Measurements from ENCODE around the gene ZNF473.

The ZNF473 gene

DNA sequence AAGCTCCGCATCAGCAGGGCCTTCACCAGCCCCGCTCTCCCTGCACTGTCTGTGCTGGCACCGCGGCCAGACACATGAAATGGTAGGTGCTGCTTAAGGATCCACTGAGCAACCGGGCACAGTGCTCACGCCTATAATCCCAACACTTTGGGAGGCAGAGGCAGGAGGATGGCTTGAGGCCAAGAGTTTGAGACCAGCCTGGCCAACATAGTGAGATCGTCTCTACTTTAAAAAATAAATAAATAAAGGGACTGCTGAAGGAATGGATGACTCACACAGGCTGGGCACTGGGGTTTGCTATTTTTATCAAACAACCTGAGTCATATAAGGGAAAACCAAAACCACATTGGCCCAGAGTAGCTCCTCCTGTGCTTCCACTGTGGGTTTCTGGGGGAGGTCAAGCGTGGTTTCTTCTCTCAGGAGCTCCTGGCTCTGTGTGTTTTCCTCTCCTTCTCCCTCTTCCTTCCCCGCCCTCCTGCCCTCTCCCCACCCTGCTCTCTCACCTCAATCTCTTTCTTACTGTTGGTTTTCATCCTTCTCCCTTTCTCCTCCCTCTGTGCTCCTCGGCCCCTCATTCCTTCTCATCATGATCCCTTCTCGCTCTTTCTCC lies 21.9 kb upstream of the ZNF473 start:
- no peak overlapping the region for H3K9ac ChIP-seq (ENCODE audit: low read depth, low read length)
- H3K27me3 ChIP-seq (ENCODE audit: insufficient read depth, low read length) = no peaks in the 10 kb centered on the region
- no peak overlapping the region for H3K4me3 ChIP-seq (ENCODE audit: low read length)
- H3K36me3 ChIP-seq (ENCODE audit: insufficient read depth, low read length) = peaks cover 49% of the 10 kb centered on the region
- no peaks in the 10 kb centered on the region for H3K9me3 ChIP-seq (ENCODE audit: insufficient read depth, low read depth, low read length)
- H3K27ac ChIP-seq (ENCODE audit: low read depth, low read length) = no peak overlapping the region
- H3K4me1 ChIP-seq (ENCODE audit: insufficient read depth, low read length) = no peaks in the 10 kb centered on the region
- 94% methylated on average over 10 of the region's 11 CpGs for WGBS

GRCh38 chr19:50005428-50005827 lies 20.4 kb upstream of the ZNF473 start:
- Histone ChIP-seq H3K4me1 (ENCODE audit: insufficient read depth, low read length) (no peaks in the 10 kb centered on the region), H3K9me3 (ENCODE audit: insufficient read depth, low read depth, low read length) (no peaks in the 10 kb centered on the region), H3K27me3 (ENCODE audit: insufficient read depth, low read length) (no peaks in the 10 kb centered on the region), H3K9ac (ENCODE audit: low read depth, low read length) (no peak overlapping the region), H3K4me3 (ENCODE audit: low read length) (no peak overlapping the region), H3K36me3 (ENCODE audit: insufficient read depth, low read length) (peaks cover 47% of the 10 kb centered on the region), H3K27ac (ENCODE audit: low read depth, low read length) (no peak overlapping the region)
- 96% methylated on average over 12 of the region's 12 CpGs for WGBS

GRCh38 chr19:50007170-50007569 lies 18.6 kb upstream of the ZNF473 start:
- no peak overlapping the region for H3K4me3 ChIP-seq (ENCODE audit: low read length)
- H3K27me3 ChIP-seq (ENCODE audit: insufficient read depth, low read length) = no peaks in the 10 kb centered on the region
- 95% methylated on average over 10 of the region's 10 CpGs for WGBS
- H3K9ac ChIP-seq (ENCODE audit: low read depth, low read length) = no peak overlapping the region
- no peak overlapping the region for H3K27ac ChIP-seq (ENCODE audit: low read depth, low read length)
- no peaks in the 10 kb centered on the region for H3K9me3 ChIP-seq (ENCODE audit: insufficient read depth, low read depth, low read length)
- H3K36me3 ChIP-seq (ENCODE audit: insufficient read depth, low read length) = peaks cover 44% of the 10 kb centered on the region
- no peaks in the 10 kb centered on the region for H3K4me1 ChIP-seq (ENCODE audit: insufficient read depth, low read length)

DNA sequence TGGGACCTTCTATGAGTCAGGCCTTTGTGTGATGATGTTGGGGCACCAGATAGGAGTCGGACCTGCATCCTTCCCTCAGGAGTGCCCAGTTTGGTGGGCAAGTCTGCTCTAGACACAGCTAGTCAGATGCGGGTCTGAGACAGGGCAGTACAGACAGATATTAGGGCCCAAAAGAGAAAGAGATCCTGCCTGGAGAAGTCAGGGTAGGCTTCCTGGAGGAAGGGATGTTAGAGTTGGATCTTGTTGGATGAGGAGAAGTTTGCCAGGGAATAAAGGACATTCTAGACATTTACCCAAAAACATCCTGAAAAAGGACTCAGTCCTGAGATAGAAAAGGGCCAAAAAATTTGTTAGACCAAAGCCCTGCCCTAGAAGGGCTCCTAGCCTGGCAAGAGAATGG lies 17.9 kb upstream of the ZNF473 start:
- Histone ChIP-seq H3K27ac (ENCODE audit: low read depth, low read length) (no peak overlapping the region), H3K4me1 (ENCODE audit: insufficient read depth, low read length) (no peaks in the 10 kb centered on the region), H3K27me3 (ENCODE audit: insufficient read depth, low read length) (no peaks in the 10 kb centered on the region), H3K9ac (ENCODE audit: low read depth, low read length) (no peak overlapping the region), H3K9me3 (ENCODE audit: insufficient read depth, low read depth, low read length) (no peaks in the 10 kb centered on the region), H3K36me3 (ENCODE audit: insufficient read depth, low read length) (peaks cover 39% of the 10 kb centered on the region), H3K4me3 (ENCODE audit: low read length) (no peak overlapping the region)
- 97% methylated on average over 2 of the region's 2 CpGs for WGBS

- 64% methylated on average over 10 of the region's 10 CpGs for WGBS
These were observed 17.3 kb upstream of the ZNF473 start for GRCh38 chr19:50008532-50008931.

GRCh38 chr19:50016225-50016807 lies 9.5 kb upstream of the ZNF473 start:
- no peak overlapping the region for H3K4me3 ChIP-seq (ENCODE audit: low read length)
- WGBS = 100% methylated on average over 1 of the region's 1 CpG
- H3K4me1 ChIP-seq (ENCODE audit: insufficient read depth, low read length) = no peaks in the 10 kb centered on the region

More at GRCh38 chr19:50008532-50008931, 17.3 kb upstream of the ZNF473 start:
- no peak overlapping the region for H3K9ac ChIP-seq (ENCODE audit: low read depth, low read length)
- no peaks in the 10 kb centered on the region for H3K4me1 ChIP-seq (ENCODE audit: insufficient read depth, low read length)
- no peak overlapping the region for H3K27ac ChIP-seq (ENCODE audit: low read depth, low read length)
- no peaks in the 10 kb centered on the region for H3K27me3 ChIP-seq (ENCODE audit: insufficient read depth, low read length)
- H3K4me3 ChIP-seq (ENCODE audit: low read length) = no peak overlapping the region
- peaks cover 39% of the 10 kb centered on the region for H3K36me3 ChIP-seq (ENCODE audit: insufficient read depth, low read length)
- H3K9me3 ChIP-seq (ENCODE audit: insufficient read depth, low read depth, low read length) = no peaks in the 10 kb centered on the region

GRCh38 chr19:50020481-50020880 lies 5.3 kb upstream of the ZNF473 start:
- Histone ChIP-seq H3K27me3 (ENCODE audit: insufficient read depth, low read length) (no peaks in the 10 kb centered on the region), H3K9ac (ENCODE audit: low read depth, low read length) (no peak overlapping the region), H3K4me1 (ENCODE audit: insufficient read depth, low read length) (peaks cover 3% of the 10 kb centered on the region; the same call in 1 of the 2 replicates), H3K27ac (ENCODE audit: low read depth, low read length) (no peak overlapping the region), H3K36me3 (ENCODE audit: insufficient read depth, low read length) (peaks cover 25% of the 10 kb centered on the region), H3K9me3 (ENCODE audit: insufficient read depth, low read depth, low read length) (no peaks in the 10 kb centered on the region), H3K4me3 (ENCODE audit: low read length) (no peak overlapping the region)
- 93% methylated on average over 6 of the region's 6 CpGs for WGBS

More at GRCh38 chr19:50016225-50016807, 9.5 kb upstream of the ZNF473 start:
- H3K36me3 ChIP-seq (ENCODE audit: insufficient read depth, low read length) = peaks cover 42% of the 10 kb centered on the region
- no peaks in the 10 kb centered on the region for H3K27me3 ChIP-seq (ENCODE audit: insufficient read depth, low read length)
- H3K27ac ChIP-seq (ENCODE audit: low read depth, low read length) = no peak overlapping the region
- H3K9me3 ChIP-seq (ENCODE audit: insufficient read depth, low read depth, low read length) = no peaks in the 10 kb centered on the region
- H3K9ac ChIP-seq (ENCODE audit: low read depth, low read length) = no peak overlapping the region

DNA sequence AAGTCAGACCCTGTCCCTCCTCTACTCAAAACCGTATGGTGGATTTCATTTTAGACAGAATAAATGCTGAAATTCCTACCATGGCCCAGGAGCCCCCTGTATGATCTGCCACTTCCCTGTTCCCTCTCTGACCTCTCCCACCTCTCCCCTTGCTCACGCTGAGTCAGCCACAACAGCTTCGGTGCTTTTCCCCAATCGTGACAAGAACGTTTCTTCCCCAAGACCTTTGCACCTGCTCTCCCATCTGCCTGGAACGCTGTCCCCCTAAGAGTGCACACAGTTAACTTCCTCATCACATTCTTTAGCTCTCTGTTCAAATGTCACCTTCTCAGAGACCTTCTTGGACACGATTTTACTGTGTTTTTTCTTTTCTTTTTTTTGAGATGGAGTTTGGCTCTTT lies 3.0 kb upstream of the ZNF473 start:
- H3K4me1 ChIP-seq (ENCODE audit: insufficient read depth, low read length) = peaks cover 3% of the 10 kb centered on the region; the same call in 1 of the 2 replicates
- no peak overlapping the region for H3K4me3 ChIP-seq (ENCODE audit: low read length)
- no peaks in the 10 kb centered on the region for H3K27me3 ChIP-seq (ENCODE audit: insufficient read depth, low read length)
- no peaks in the 10 kb centered on the region for H3K9me3 ChIP-seq (ENCODE audit: insufficient read depth, low read depth, low read length)
- no peak overlapping the region for H3K27ac ChIP-seq (ENCODE audit: low read depth, low read length)
- 91% methylated on average over 7 of the region's 7 CpGs for WGBS
- H3K36me3 ChIP-seq (ENCODE audit: insufficient read depth, low read length) = peaks cover 11% of the 10 kb centered on the region
- no peak overlapping the region for H3K9ac ChIP-seq (ENCODE audit: low read depth, low read length)

DNA sequence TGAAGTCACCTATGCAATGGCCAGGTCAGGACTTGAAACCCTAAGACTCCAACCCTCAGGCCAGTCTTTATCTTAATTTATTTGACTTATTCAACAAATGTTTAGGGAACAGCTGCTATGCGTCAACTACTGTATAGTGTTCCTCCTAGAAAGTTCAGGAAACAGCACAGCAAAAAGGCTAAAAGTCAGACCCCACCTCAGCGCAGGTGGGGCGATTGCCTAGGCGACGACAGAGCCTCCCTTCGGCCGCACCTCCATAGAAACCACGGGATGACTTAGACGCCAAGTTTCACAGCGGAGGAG lies 1.1 kb upstream of the ZNF473 start:
- Histone ChIP-seq H3K4me3 (ENCODE audit: low read length) (peak overlapping the region; percentile 75), H3K9ac (ENCODE audit: low read depth, low read length) (peak overlapping the region; percentile 72), H3K27ac (ENCODE audit: low read depth, low read length) (peak overlapping the region; percentile 76; the same call in 1 of the 2 replicates), H3K36me3 (ENCODE audit: insufficient read depth, low read length) (no peaks in the 10 kb centered on the region), H3K4me1 (ENCODE audit: insufficient read depth, low read length) (peaks cover 3% of the 10 kb centered on the region; the same call in 1 of the 2 replicates), H3K9me3 (ENCODE audit: insufficient read depth, low read depth, low read length) (no peaks in the 10 kb centered on the region), H3K27me3 (ENCODE audit: insufficient read depth, low read length) (no peaks in the 10 kb centered on the region)
- 3% methylated on average over 10 of the region's 10 CpGs for WGBS

GRCh38 chr19:50025022-50025793 lies 597 bp upstream of the ZNF473 start, which contains the start of gene VRK3:
Gene VRK3 (minus strand): TSS chr19:50025372. CDS start chr19:50016162, 9,210 bp downstream.
- Histone ChIP-seq H3K36me3 (ENCODE audit: insufficient read depth, low read length) (no peaks in the 10 kb centered on the region), H3K27me3 (ENCODE audit: insufficient read depth, low read length) (no peaks in the 10 kb centered on the region), H3K4me3 (ENCODE audit: low read length) (peak within 1 kb of the TSS; percentile 75), H3K4me1 (ENCODE audit: insufficient read depth, low read length) (peaks cover 3% of the 10 kb centered on the region; the same call in 1 of the 2 replicates), H3K9me3 (ENCODE audit: insufficient read depth, low read depth, low read length) (no peaks in the 10 kb centered on the region), H3K9ac (ENCODE audit: low read depth, low read length) (peak within 1 kb of the TSS; percentile 72), H3K27ac (ENCODE audit: low read depth, low read length) (peak within 1 kb of the TSS; percentile 76)
- under 1% methylated on average over 59 of the region's 59 CpGs for WGBS

DNA sequence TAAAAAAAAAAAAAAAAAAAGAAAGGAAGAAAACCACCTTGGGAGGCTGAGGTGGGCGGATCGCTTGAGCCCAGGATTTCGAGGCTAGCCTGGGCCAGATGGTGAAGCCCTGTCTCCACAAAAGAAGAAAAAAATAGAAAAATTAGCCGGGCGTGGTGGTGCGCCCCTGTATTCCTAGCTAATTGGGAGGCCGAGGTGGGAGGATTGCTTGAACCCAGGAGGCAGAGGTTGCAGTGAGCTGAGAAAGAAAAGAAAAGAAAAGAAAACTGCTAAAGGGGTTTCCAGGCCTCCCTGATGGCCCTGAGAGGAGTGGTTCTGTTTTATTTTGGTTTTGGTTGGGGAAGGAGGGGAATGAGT lies 723 bp downstream of the ZNF473 start:
- Histone ChIP-seq H3K36me3 (ENCODE audit: insufficient read depth, low read length) (peaks cover 13% of the 10 kb centered on the region), H3K27ac (ENCODE audit: low read depth, low read length) (no peak overlapping the region), H3K4me3 (ENCODE audit: low read length) (peak overlapping the region; percentile 75), H3K4me1 (ENCODE audit: insufficient read depth, low read length) (peaks cover 3% of the 10 kb centered on the region; the same call in 1 of the 2 replicates), H3K27me3 (ENCODE audit: insufficient read depth, low read length) (no peaks in the 10 kb centered on the region), H3K9ac (ENCODE audit: low read depth, low read length) (no peak overlapping the region), H3K9me3 (ENCODE audit: insufficient read depth, low read depth, low read length) (no peaks in the 10 kb centered on the region)
- 93% methylated on average over 7 of the region's 7 CpGs for WGBS

Data from HUES64 (cell line).